ENCODE results near the gene MGAT3.
"Not testable (repeated sequence)": the region's sequence is repeated elsewhere in the genome, so short reads cannot be mapped to it uniquely, and the experiment has no call there.

The MGAT3 gene

DNA sequence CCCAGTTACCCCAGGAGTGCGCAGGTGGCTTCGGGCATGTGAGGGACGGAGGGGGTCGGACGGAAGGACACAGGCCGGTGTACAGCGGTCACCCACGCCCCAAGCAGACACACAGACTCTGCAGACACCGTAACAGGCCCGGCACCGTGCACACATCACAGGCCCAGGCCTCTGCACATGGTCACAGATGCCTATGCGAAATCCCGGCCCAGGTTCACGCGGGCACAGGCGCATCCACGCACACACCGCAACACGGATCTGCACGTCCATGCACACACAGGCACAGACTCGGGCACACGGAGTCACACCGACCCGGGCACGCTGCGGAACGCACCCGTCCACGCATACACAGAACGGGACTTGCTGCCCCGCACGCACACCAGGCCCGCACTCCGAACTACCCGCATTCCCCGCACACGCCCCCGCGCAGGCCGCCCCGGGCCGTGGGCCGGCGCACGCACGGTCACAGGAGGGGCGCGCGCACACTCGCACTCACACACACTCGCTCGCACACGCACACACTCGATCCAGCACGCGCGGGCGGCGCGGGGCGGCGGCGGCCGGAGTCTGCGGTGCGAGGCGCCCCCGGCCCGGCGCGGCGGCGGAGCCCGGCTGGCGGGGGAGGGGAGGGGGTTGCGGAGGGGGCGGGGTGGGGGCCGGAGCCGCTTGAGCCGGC lies at the start of gene MGAT3:
Gene MGAT3 (plus strand): TSS at position 491 of the 676 bp plus-strand sequence. CDS start 30,336 bp downstream, outside the sequence.
- no peak within 1 kb of the TSS for H3K9ac ChIP-seq (ENCODE audit: low read length)
- no peaks in the 10 kb centered on the region for H3K9me3 ChIP-seq (ENCODE audit: control insufficient read depth, low read depth, low read length)
- H3K4me1 ChIP-seq (ENCODE audit: control insufficient read depth, low read depth, low read length), result peaks cover 12% of the 10 kb centered on the region
- no peak within 1 kb of the TSS for H3K27ac ChIP-seq (ENCODE audit: low read length)
- peak within 1 kb of the TSS; percentile 62 for H3K4me3 ChIP-seq (ENCODE audit: low read length)
- H3K36me3 ChIP-seq (ENCODE audit: control insufficient read depth, low read depth, low read length), result no peaks in the 10 kb centered on the region
- peaks cover 28% of the 10 kb centered on the region for H3K27me3 ChIP-seq (ENCODE audit: control insufficient read depth, insufficient read depth, low read length)

- Histone ChIP-seq H3K9ac (ENCODE audit: low read length) (no peak overlapping the region), H3K27me3 (ENCODE audit: control insufficient read depth, insufficient read depth, low read length) (no peaks in the 10 kb centered on the region), H3K36me3 (ENCODE audit: control insufficient read depth, low read depth, low read length) (no peaks in the 10 kb centered on the region), H3K4me1 (ENCODE audit: control insufficient read depth, low read depth, low read length) (no peaks in the 10 kb centered on the region), H3K4me3 (ENCODE audit: low read length) (no peak overlapping the region), H3K27ac (ENCODE audit: low read length) (no peak overlapping the region), H3K9me3 (ENCODE audit: control insufficient read depth, low read depth, low read length) (no peaks in the 10 kb centered on the region)
Measured at GRCh38 chr22:39408173-39408572, 48.6 kb upstream of the MGAT3 start.

DNA sequence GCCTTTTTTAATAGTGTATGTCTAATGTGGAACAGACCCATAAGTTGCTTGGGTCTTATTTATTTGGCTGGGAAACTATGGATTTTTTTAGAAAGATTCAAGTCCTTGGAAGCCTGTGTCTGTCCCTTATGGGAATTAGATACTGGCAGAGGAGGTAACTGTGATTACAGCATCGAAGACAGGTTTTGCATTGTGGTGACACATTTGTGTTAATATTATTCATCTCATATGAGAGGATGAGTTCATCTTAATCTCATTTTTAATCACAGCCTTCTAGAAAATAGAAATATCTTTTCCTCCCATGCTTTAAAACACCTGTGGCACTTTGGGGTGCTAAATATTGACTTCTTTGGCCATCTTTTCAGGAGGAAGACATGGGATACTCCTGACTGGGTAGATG lies 48.0 kb upstream of the MGAT3 start:
- no peaks in the 10 kb centered on the region for H3K36me3 ChIP-seq (ENCODE audit: control insufficient read depth, low read depth, low read length)
- H3K4me1 ChIP-seq (ENCODE audit: control insufficient read depth, low read depth, low read length), result no peaks in the 10 kb centered on the region
- H3K4me3 ChIP-seq (ENCODE audit: low read length), result no peak overlapping the region
- H3K9ac ChIP-seq (ENCODE audit: low read length), result no peak overlapping the region
- H3K27me3 ChIP-seq (ENCODE audit: control insufficient read depth, insufficient read depth, low read length), result no peaks in the 10 kb centered on the region
- no peaks in the 10 kb centered on the region for H3K9me3 ChIP-seq (ENCODE audit: control insufficient read depth, low read depth, low read length)
- H3K27ac ChIP-seq (ENCODE audit: low read length), result no peak overlapping the region

GRCh38 chr22:39409516-39410029 lies 47.2 kb upstream of the MGAT3 start:
- no peaks in the 10 kb centered on the region for H3K9me3 ChIP-seq (ENCODE audit: control insufficient read depth, low read depth, low read length)
- H3K27ac ChIP-seq (ENCODE audit: low read length), result no peak overlapping the region
- H3K4me1 ChIP-seq (ENCODE audit: control insufficient read depth, low read depth, low read length), result no peaks in the 10 kb centered on the region
- H3K4me3 ChIP-seq (ENCODE audit: low read length), result no peak overlapping the region
- H3K9ac ChIP-seq (ENCODE audit: low read length), result no peak overlapping the region
- no peaks in the 10 kb centered on the region for H3K36me3 ChIP-seq (ENCODE audit: control insufficient read depth, low read depth, low read length)
- H3K27me3 ChIP-seq (ENCODE audit: control insufficient read depth, insufficient read depth, low read length), result no peaks in the 10 kb centered on the region

- Histone ChIP-seq H3K4me1 (ENCODE audit: control insufficient read depth, low read depth, low read length) (no peaks in the 10 kb centered on the region), H3K9ac (ENCODE audit: low read length) (no peak overlapping the region), H3K9me3 (ENCODE audit: control insufficient read depth, low read depth, low read length) (no peaks in the 10 kb centered on the region), H3K27me3 (ENCODE audit: control insufficient read depth, insufficient read depth, low read length) (no peaks in the 10 kb centered on the region), H3K4me3 (ENCODE audit: low read length) (no peak overlapping the region), H3K36me3 (ENCODE audit: control insufficient read depth, low read depth, low read length) (no peaks in the 10 kb centered on the region), H3K27ac (ENCODE audit: low read length) (no peak overlapping the region)
Measured at GRCh38 chr22:39410264-39410663, 46.5 kb upstream of the MGAT3 start.

- not testable (repeated sequence) for H3K36me3 ChIP-seq (ENCODE audit: control insufficient read depth, low read depth, low read length); H3K9me3 ChIP-seq (ENCODE audit: control insufficient read depth, low read depth, low read length); H3K4me1 ChIP-seq (ENCODE audit: control insufficient read depth, low read depth, low read length); H3K27me3 ChIP-seq (ENCODE audit: control insufficient read depth, insufficient read depth, low read length); H3K27ac ChIP-seq (ENCODE audit: low read length); H3K9ac ChIP-seq (ENCODE audit: low read length); H3K4me3 ChIP-seq (ENCODE audit: low read length)
Measured at GRCh38 chr22:39411828-39412365, 44.9 kb upstream of the MGAT3 start.

- not testable (repeated sequence) for H3K9ac ChIP-seq (ENCODE audit: low read length); H3K4me1 ChIP-seq (ENCODE audit: control insufficient read depth, low read depth, low read length); H3K9me3 ChIP-seq (ENCODE audit: control insufficient read depth, low read depth, low read length); H3K27me3 ChIP-seq (ENCODE audit: control insufficient read depth, insufficient read depth, low read length); H3K27ac ChIP-seq (ENCODE audit: low read length); H3K36me3 ChIP-seq (ENCODE audit: control insufficient read depth, low read depth, low read length); H3K4me3 ChIP-seq (ENCODE audit: low read length)
Measured at GRCh38 chr22:39413204-39413603, 43.6 kb upstream of the MGAT3 start.

DNA sequence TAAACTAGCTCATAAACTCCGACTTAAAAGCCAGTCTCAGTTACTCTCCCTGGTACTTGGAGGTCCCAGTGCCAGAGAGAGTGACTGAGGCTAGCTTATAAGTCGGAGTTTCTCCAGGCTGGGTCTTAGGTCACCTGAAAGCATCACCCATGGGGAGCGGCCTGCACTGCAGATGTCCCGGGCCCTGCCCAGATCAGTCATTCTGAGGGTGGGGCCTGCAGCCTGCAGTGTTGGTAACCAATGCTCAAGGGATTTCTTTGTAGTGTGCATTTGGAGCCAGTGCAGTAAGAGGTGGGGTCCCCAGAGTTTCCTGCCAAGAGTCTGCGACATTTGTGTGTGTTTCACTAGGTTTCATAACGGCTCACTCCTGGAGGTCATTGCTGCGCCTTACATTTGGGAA lies 42.4 kb upstream of the MGAT3 start:
- no peaks in the 10 kb centered on the region for H3K4me1 ChIP-seq (ENCODE audit: control insufficient read depth, low read depth, low read length)
- H3K9ac ChIP-seq (ENCODE audit: low read length), result no peak overlapping the region
- H3K4me3 ChIP-seq (ENCODE audit: low read length), result no peak overlapping the region
- peaks cover 13% of the 10 kb centered on the region for H3K36me3 ChIP-seq (ENCODE audit: control insufficient read depth, low read depth, low read length)
- no peaks in the 10 kb centered on the region for H3K27me3 ChIP-seq (ENCODE audit: control insufficient read depth, insufficient read depth, low read length)
- H3K9me3 ChIP-seq (ENCODE audit: control insufficient read depth, low read depth, low read length), result no peaks in the 10 kb centered on the region
- no peak overlapping the region for H3K27ac ChIP-seq (ENCODE audit: low read length)

DNA sequence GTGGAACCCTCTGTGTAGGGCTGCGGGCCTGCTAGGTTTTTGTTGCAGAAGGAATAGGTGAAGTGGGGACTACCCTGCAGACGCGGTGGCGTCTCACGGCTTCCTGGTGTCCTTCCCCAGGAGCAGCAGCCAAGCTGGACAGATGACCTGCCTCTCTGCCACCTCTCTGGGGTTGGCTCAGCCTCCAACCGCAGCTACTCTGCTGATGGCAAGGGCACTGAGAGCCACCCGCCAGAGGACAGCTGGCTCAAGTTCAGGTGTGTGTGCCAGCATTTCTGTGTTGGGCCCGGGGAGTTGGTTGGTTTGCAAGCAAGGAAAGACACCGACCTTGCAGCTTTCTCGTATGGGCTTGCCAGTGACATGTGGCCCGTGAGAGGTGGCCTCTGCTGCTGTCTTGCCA lies 41.9 kb upstream of the MGAT3 start:
- H3K27ac ChIP-seq (ENCODE audit: low read length), result no peak overlapping the region
- H3K36me3 ChIP-seq (ENCODE audit: control insufficient read depth, low read depth, low read length), result peaks cover 17% of the 10 kb centered on the region
- H3K9me3 ChIP-seq (ENCODE audit: control insufficient read depth, low read depth, low read length), result no peaks in the 10 kb centered on the region
- no peak overlapping the region for H3K9ac ChIP-seq (ENCODE audit: low read length)
- no peak overlapping the region for H3K4me3 ChIP-seq (ENCODE audit: low read length)
- H3K27me3 ChIP-seq (ENCODE audit: control insufficient read depth, insufficient read depth, low read length), result no peaks in the 10 kb centered on the region
- no peaks in the 10 kb centered on the region for H3K4me1 ChIP-seq (ENCODE audit: control insufficient read depth, low read depth, low read length)

- Histone ChIP-seq H3K9me3 (ENCODE audit: control insufficient read depth, low read depth, low read length) (no peaks in the 10 kb centered on the region), H3K36me3 (ENCODE audit: control insufficient read depth, low read depth, low read length) (peaks cover 23% of the 10 kb centered on the region), H3K4me3 (ENCODE audit: low read length) (no peak overlapping the region), H3K27me3 (ENCODE audit: control insufficient read depth, insufficient read depth, low read length) (no peaks in the 10 kb centered on the region), H3K27ac (ENCODE audit: low read length) (no peak overlapping the region), H3K4me1 (ENCODE audit: control insufficient read depth, low read depth, low read length) (no peaks in the 10 kb centered on the region), H3K9ac (ENCODE audit: low read length) (no peak overlapping the region)
Measured at GRCh38 chr22:39415506-39415905, 41.3 kb upstream of the MGAT3 start.

DNA sequence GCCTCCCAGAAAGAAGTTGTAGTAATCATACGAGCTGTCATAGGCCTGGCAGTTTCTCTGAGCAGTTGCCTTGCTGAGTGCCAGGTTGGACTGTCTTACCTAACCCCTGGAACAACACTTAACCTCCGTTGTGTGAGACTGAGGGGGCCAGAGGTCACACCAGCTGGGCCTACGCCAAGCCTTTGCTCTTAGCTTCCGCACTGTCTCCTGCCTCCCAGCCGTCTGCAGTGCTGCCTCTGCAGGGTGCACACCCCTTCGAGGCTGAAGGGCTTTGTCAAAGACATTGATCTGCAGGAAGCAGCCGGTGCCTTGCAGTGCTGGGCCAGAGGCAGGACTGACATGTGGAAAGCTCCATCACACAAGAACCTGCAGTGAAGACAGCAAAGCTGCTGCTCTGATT lies 40.5 kb upstream of the MGAT3 start:
- Histone ChIP-seq H3K9me3 (ENCODE audit: control insufficient read depth, low read depth, low read length) (no peaks in the 10 kb centered on the region), H3K27me3 (ENCODE audit: control insufficient read depth, insufficient read depth, low read length) (no peaks in the 10 kb centered on the region), H3K4me3 (ENCODE audit: low read length) (no peak overlapping the region), H3K27ac (ENCODE audit: low read length) (no peak overlapping the region), H3K4me1 (ENCODE audit: control insufficient read depth, low read depth, low read length) (no peaks in the 10 kb centered on the region), H3K36me3 (ENCODE audit: control insufficient read depth, low read depth, low read length) (peaks cover 23% of the 10 kb centered on the region), H3K9ac (ENCODE audit: low read length) (no peak overlapping the region)

GRCh38 chr22:39417641-39418040 lies 39.2 kb upstream of the MGAT3 start:
- Histone ChIP-seq H3K9me3 (ENCODE audit: control insufficient read depth, low read depth, low read length) (no peaks in the 10 kb centered on the region), H3K4me1 (ENCODE audit: control insufficient read depth, low read depth, low read length) (no peaks in the 10 kb centered on the region), H3K27me3 (ENCODE audit: control insufficient read depth, insufficient read depth, low read length) (no peaks in the 10 kb centered on the region), H3K9ac (ENCODE audit: low read length) (no peak overlapping the region), H3K4me3 (ENCODE audit: low read length) (no peak overlapping the region), H3K36me3 (ENCODE audit: control insufficient read depth, low read depth, low read length) (peaks cover 28% of the 10 kb centered on the region), H3K27ac (ENCODE audit: low read length) (no peak overlapping the region)
